COLO829 (cell line): ENCODE results near the gene ASB18.
"Not testable (repeated sequence)": the region's sequence is repeated elsewhere in the genome, so short reads cannot be mapped to it uniquely, and the experiment has no call there.

Experiments used
- DNase-seq: peaks from one replicate; pipeline ENCODE4 v3.0.0; 2012; ENCODE audit warnings: low spot score

ASB18 gene

GRCh38 chr2:236264256-236264655 lies at the start of gene ASB18:
TSS of gene ASB18 (minus strand) at chr2:236264406. CDS start at chr2:236264345, 61 bp downstream.
- DNase-seq = no peak

GRCh38 chr2:236311286-236311685 lies 47.1 kb upstream of the ASB18 start:
- DNase-seq = no peak

GRCh38 chr2:236309669-236310029 lies 45.4 kb upstream of the ASB18 start:
- peak; percentile 23 for DNase-seq

- DNase-seq = no peak
These were observed 44.9 kb upstream of the ASB18 start for GRCh38 chr2:236308855-236309668.

- no peak for DNase-seq
These were observed 43.4 kb upstream of the ASB18 start for GRCh38 chr2:236307641-236308040.

- no peak for DNase-seq
These were observed 42.8 kb upstream of the ASB18 start for GRCh38 chr2:236306825-236307540.

- no peak for DNase-seq
These were observed 41.9 kb upstream of the ASB18 start for GRCh38 chr2:236305964-236306605.

- DNase-seq = no peak
These were observed 41.3 kb upstream of the ASB18 start for GRCh38 chr2:236305531-236305930.

GRCh38 chr2:236303935-236304334 lies 39.7 kb upstream of the ASB18 start:
- DNase-seq = no peak

GRCh38 chr2:236302555-236302954 lies 38.3 kb upstream of the ASB18 start:
- DNase-seq = no peak

GRCh38 chr2:236298924-236299475 lies 34.8 kb upstream of the ASB18 start:
- no peak for DNase-seq

- no peak for DNase-seq
These were observed 31.3 kb upstream of the ASB18 start for GRCh38 chr2:236295481-236295880.

GRCh38 chr2:236294647-236295046 lies 30.4 kb upstream of the ASB18 start:
- DNase-seq = no peak

GRCh38 chr2:236293241-236293810 lies 29.1 kb upstream of the ASB18 start:
- DNase-seq = no peak

GRCh38 chr2:236291911-236292310 lies 27.7 kb upstream of the ASB18 start:
- no peak for DNase-seq

- DNase-seq = no peak
These were observed 27.3 kb upstream of the ASB18 start for GRCh38 chr2:236291476-236291875.

GRCh38 chr2:236290742-236291425 lies 26.7 kb upstream of the ASB18 start:
- no peak for DNase-seq

GRCh38 chr2:236289766-236290462 lies 25.7 kb upstream of the ASB18 start:
- no peak for DNase-seq

GRCh38 chr2:236288373-236288772 lies 24.2 kb upstream of the ASB18 start:
- not testable (repeated sequence) for DNase-seq

GRCh38 chr2:236287656-236288055 lies 23.4 kb upstream of the ASB18 start:
- no peak for DNase-seq
